Liver (tissue), 9 donors: ENCODE measurements around the gene CDKN2D. TPM values are rescaled to one million over a fixed set of nuclear protein-coding genes. Genes with fewer than 3 reads are reported as not detected.
"Not testable (repeated sequence)": the region's sequence is repeated elsewhere in the genome, so short reads cannot be mapped to it uniquely, and the experiment has no call there.

ENCODE experiments used
- DNase-seq: peaks from one replicate; pipeline ENCODE4 v3.0.0-alpha.2; 2017; ENCODE audit warnings: low spot score
- H3K27ac ChIP-seq, 2 donors: one replicate each; pipeline ENCODE4 v1.7.0; 2013; ENCODE audit warnings: inconsistent platforms in 2 of 2, low read length in 2 of 2, control low read depth in 1 of 2, low read depth in 1 of 2, mild to moderate bottlenecking in 1 of 2
- H3K27me3 ChIP-seq, 4 donors: one replicate each; pipeline versions ENCODE4 v1.6.1 to v1.7.0; 2013; ENCODE audit warnings: low read length in 3 of 4, inconsistent platforms in 1 of 4, mild to moderate bottlenecking in 1 of 4, moderate library complexity in 1 of 4; ENCODE audit not compliant: control insufficient read depth in 4 of 4, insufficient read depth in 4 of 4
- H3K36me3 ChIP-seq, 4 donors: one replicate each; pipeline versions ENCODE4 v1.6.1 to v1.7.0; 2013; ENCODE audit warnings: low read length in 3 of 4, mild to moderate bottlenecking in 3 of 4, low read depth in 1 of 4, moderate library complexity in 1 of 4; ENCODE audit not compliant: control insufficient read depth in 4 of 4, insufficient read depth in 3 of 4
- H3K4me1 ChIP-seq, 4 donors: one replicate each; pipeline versions ENCODE4 v1.6.1 to v1.7.0; 2013; ENCODE audit warnings: low read length in 3 of 4, mild to moderate bottlenecking in 3 of 4, moderate library complexity in 1 of 4; ENCODE audit not compliant: control insufficient read depth in 4 of 4, insufficient read depth in 4 of 4
- H3K4me3 ChIP-seq, 3 donors: one replicate each; pipeline versions ENCODE4 v1.6.1 to v1.7.0; 2013; ENCODE audit warnings: low read length in 3 of 3, control low read depth in 1 of 3, low read depth in 1 of 3, mild to moderate bottlenecking in 1 of 3
- H3K9ac ChIP-seq, 2 donors: one replicate each; pipeline ENCODE4 v1.7.0; 2013; ENCODE audit warnings: low read length in 2 of 2, mild to moderate bottlenecking in 2 of 2, moderate library complexity in 2 of 2, control low read depth in 1 of 2, low read depth in 1 of 2
- H3K9me3 ChIP-seq, 4 donors: one replicate each; pipeline versions ENCODE4 v1.6.1 to v1.7.0; 2013; ENCODE audit warnings: low read length in 3 of 4; ENCODE audit not compliant: control insufficient read depth in 4 of 4
- ATF3 ChIP-seq: IDR thresholded peaks from 2 replicates; pipeline ENCODE4 v1.6.1; 2016; ENCODE audit warnings: antibody characterized with exemption
- EGR1 ChIP-seq, 2 donors: IDR thresholded peaks; 2 replicates each; pipeline ENCODE4 v1.6.1; 2016 to 2018; ENCODE audit warnings: antibody characterized with exemption in 2 of 2, low read depth in 2 of 2
- FOXA1 ChIP-seq: IDR thresholded peaks from 2 replicates; pipeline ENCODE4 v1.6.1; 2016; ENCODE audit warnings: antibody characterized with exemption
- FOXA2 ChIP-seq: IDR thresholded peaks from 2 replicates; pipeline ENCODE4 v1.6.1; 2016; ENCODE audit warnings: antibody characterized with exemption
- GABPA ChIP-seq, 2 donors: IDR thresholded peaks in 1 of 2; conservative IDR thresholded peaks in 1 of 2; 2 replicates each; pipeline ENCODE4 v1.6.1; 2016; ENCODE audit warnings: antibody characterized with exemption in 2 of 2, mild to moderate bottlenecking in 1 of 2, moderate library complexity in 1 of 2
- HNF4G ChIP-seq: IDR thresholded peaks from 2 replicates; pipeline ENCODE4 v1.6.1; 2016; ENCODE audit warnings: antibody characterized with exemption
- JUND ChIP-seq, 2 donors: IDR thresholded peaks; 2 replicates each; pipeline ENCODE4 v1.6.1; 2016; ENCODE audit warnings: antibody characterized with exemption in 2 of 2
- NR2F2 ChIP-seq: IDR thresholded peaks from 2 replicates; pipeline ENCODE4 v1.6.1; 2016; ENCODE audit warnings: antibody characterized with exemption
- RAD21 ChIP-seq, 2 donors: IDR thresholded peaks; 2 replicates each; pipeline ENCODE4 v1.6.1; 2016; ENCODE audit warnings: antibody characterized with exemption in 2 of 2, mild to moderate bottlenecking in 2 of 2
- RXRA ChIP-seq, 2 donors: IDR thresholded peaks; 2 replicates each; pipeline ENCODE4 v1.6.1; 2017 to 2018; ENCODE audit warnings: antibody characterized with exemption in 2 of 2, mild to moderate bottlenecking in 1 of 2
- SP1 ChIP-seq: IDR thresholded peaks from 2 replicates; pipeline ENCODE4 v1.6.1; 2018; ENCODE audit warnings: antibody characterized with exemption, mild to moderate bottlenecking
- TAF1 ChIP-seq: conservative IDR thresholded peaks from 2 replicates; pipeline ENCODE4 v1.6.1; 2016; ENCODE audit warnings: antibody characterized with exemption, mild to moderate bottlenecking
- YY1 ChIP-seq: IDR thresholded peaks from 2 replicates; pipeline ENCODE4 v1.6.1; 2016; ENCODE audit warnings: antibody characterized with exemption, mild to moderate bottlenecking
- WGBS: extraction: QIAGEN DNeasy Blood & Tissue Kit; methylation state at CpG from one replicate; pipeline ENCODE4 v1.1.7; 2013; 5-methylcytosine and 5-hydroxymethylcytosine counted together
- polyA plus RNA-seq, 2 donors: library from polyadenylated mRNA; stranded (reverse) in 1 of 2; unstranded in 1 of 2; fragments of 200-250 nt in 1 of 2; fragments of >200 nt in 1 of 2; fragmentation: Nextera tagmentation in 1 of 2; extraction: Ambion mirVana in 1 of 2; gene quantifications; one replicate each; pipeline versions ENCODE4 v1.2.1 to v1.2.3, GENCODE V29; 2013 to 2015
- total RNA-seq, 2 donors: library from RNA; depleted of rRNA; stranded (reverse); fragments of >200 nt; gene quantifications; one replicate each; pipeline ENCODE4 v1.2.3, GENCODE V29; 2014
- TF ChIP-seq, protein P1 (sequence below): fragments of 150-350 bp; IDR thresholded peaks from 2 replicates; pipeline ENCODE4 v1.5.1; 2017; ENCODE audit warnings: improper control_type of control experiment, low read depth, low read length; ENCODE audit not compliant: missing input control
- TF ChIP-seq, protein P2 (sequence below): IDR thresholded peaks from 2 replicates; pipeline ENCODE4 v1.6.1; 2016; ENCODE audit warnings: antibody characterized with exemption, mild to moderate bottlenecking
- TF ChIP-seq, protein P3 (sequence below): IDR thresholded peaks from 2 replicates; pipeline ENCODE4 v1.6.1; 2016; ENCODE audit warnings: antibody characterized with exemption
- donor health status: healthy.
- donor health status: healthy.
- donor health status: healthy.
- donor health status: healthy.
- donor health status: healthy.

CDKN2D gene
- total and polyA plus RNA-seq, 4 donors, result 1.6 to 86.4 (median 3.5) TPM

DNA sequence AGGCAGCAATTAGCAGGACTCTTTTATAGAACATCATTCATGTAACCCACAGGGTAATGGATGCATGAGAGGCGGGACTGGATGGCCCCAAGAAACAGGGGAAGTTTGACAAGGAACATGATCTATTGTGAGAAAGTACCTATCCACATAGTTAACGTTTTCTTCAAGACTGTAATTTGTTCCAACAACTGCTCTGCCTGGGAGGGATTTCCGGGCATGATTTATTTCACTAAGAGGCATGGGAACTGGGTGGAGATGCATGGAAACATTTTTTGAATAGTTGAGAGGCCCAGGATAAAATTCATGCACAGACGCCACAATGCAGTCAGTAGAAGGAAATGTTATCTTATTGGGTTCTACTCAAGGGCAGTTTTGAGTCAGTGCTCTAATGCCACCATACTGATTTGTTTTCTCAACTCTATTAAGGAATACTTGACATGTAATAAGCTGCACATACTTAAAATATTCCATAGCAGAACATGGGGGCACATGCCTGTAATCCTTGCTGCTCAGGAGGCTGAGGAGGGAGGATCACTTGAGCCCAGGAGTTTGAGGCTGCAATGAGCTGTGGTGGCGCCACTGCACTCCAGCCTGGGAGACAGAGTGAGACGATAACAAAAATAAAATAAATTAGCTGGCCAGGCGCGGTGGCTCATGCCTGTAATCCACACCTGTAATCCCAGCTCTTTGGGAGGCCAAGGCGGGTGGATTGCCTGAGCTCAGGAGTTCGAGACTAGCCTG is 35.0 kb downstream of the CDKN2D start (continued):
- no peak for TF ChIP-seq FOXA1
- no peak for TF ChIP-seq RAD21 (IDR thresholded peaks at IDR 0.05)
- no peak for TF ChIP-seq FOXA2
- no peak for TF ChIP-seq TAF1
- TF ChIP-seq RXRA (IDR thresholded peaks at IDR 0.05), result no peak
- no peak for TF ChIP-seq HNF4G
- no peak for TF ChIP-seq JUND (IDR thresholded peaks at IDR 0.05)
- no peak for TF ChIP-seq GABPA (IDR thresholded peaks at IDR 0.05 in 1 of 2, conservative IDR thresholded peaks at IDR 0.05 in 1 of 2)
- TF ChIP-seq, protein P1, sequence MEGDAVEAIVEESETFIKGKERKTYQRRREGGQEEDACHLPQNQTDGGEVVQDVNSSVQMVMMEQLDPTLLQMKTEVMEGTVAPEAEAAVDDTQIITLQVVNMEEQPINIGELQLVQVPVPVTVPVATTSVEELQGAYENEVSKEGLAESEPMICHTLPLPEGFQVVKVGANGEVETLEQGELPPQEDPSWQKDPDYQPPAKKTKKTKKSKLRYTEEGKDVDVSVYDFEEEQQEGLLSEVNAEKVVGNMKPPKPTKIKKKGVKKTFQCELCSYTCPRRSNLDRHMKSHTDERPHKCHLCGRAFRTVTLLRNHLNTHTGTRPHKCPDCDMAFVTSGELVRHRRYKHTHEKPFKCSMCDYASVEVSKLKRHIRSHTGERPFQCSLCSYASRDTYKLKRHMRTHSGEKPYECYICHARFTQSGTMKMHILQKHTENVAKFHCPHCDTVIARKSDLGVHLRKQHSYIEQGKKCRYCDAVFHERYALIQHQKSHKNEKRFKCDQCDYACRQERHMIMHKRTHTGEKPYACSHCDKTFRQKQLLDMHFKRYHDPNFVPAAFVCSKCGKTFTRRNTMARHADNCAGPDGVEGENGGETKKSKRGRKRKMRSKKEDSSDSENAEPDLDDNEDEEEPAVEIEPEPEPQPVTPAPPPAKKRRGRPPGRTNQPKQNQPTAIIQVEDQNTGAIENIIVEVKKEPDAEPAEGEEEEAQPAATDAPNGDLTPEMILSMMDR, result no peak

- no peak overlapping the region for H3K4me3 ChIP-seq
- no peak for DNase-seq
- no peaks in the 10 kb centered on the region for H3K9me3 ChIP-seq
- no peak overlapping the region for H3K9ac ChIP-seq
- no peaks in the 10 kb centered on the region for H3K27me3 ChIP-seq
- 92% methylated on average over 1 of the region's 1 CpG for WGBS
- TF ChIP-seq FOXA1 (no peak), EGR1 (IDR thresholded peaks at IDR 0.05; ENCODE audit: low read depth in 2 of 2) (no peak), JUND (IDR thresholded peaks at IDR 0.05) (no peak), RXRA (IDR thresholded peaks at IDR 0.05) (no peak)
- H3K27ac ChIP-seq, result no peak overlapping the region
- no peaks in the 10 kb centered on the region for H3K4me1 ChIP-seq
- no peaks in the 10 kb centered on the region for H3K36me3 ChIP-seq
Observed at GRCh38 chr19:10532457-10532856, 36.3 kb downstream of the CDKN2D start.

DNA sequence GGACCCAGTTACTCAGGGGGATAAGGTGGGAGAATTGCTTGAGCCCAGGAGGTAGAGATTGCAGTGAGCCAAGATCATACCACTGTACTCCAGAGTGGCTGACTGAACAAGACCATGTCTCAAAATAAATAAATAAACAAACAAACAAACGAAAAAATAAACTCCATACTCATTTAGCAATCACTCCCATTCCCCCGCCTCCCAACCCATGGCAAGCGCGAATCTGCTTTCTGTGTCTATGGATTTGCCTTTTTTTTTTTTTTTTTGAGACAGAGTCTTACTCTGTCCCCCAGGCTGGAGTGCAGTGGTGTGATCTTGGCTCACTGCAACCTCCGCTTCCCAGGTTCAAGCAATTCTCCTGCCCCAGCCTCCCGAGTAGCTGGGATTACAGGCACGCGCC is 41.9 kb downstream of the CDKN2D start:
- WGBS, result 91% methylated on average over 8 of the region's 8 CpGs
- not testable (repeated sequence) for H3K4me3 ChIP-seq

DNA sequence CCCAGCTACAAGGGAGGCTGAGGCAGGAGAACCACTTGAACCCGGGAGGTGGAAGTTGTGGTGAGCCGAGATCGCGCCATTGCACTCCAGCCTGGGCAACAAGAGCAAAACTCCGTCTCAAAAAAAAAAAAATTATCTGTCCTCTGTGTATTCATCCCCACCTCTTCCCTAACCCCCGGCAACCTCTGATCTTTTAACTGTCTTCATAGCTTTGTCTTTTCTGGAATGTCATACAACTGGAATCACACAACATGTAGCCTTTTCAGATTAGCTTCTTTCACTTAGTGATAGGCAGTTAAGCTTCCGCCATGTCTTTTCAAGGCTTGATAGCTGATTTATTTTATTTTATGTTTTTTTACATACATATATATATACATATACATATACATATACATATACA is 43.1 kb downstream of the CDKN2D start:
- Histone ChIP-seq H3K4me3 (no peak overlapping the region), H3K9me3 (no peaks in the 10 kb centered on the region), H3K36me3 (no peaks in the 10 kb centered on the region), H3K27me3 (no peaks in the 10 kb centered on the region), H3K27ac (no peak overlapping the region), H3K9ac (no peak overlapping the region), H3K4me1 (no peaks in the 10 kb centered on the region)
- no peak for DNase-seq
- 90% methylated on average over 7 of the region's 7 CpGs for WGBS
- no peak for TF ChIP-seq EGR1 (IDR thresholded peaks at IDR 0.05; ENCODE audit: low read depth in 2 of 2)
- no peak for TF ChIP-seq NR2F2
- no peak for TF ChIP-seq ATF3
- no peak for TF ChIP-seq FOXA1
- no peak for TF ChIP-seq RXRA (IDR thresholded peaks at IDR 0.05)
- no peak for TF ChIP-seq YY1
- TF ChIP-seq SP1, result no peak
- TF ChIP-seq, protein P2, sequence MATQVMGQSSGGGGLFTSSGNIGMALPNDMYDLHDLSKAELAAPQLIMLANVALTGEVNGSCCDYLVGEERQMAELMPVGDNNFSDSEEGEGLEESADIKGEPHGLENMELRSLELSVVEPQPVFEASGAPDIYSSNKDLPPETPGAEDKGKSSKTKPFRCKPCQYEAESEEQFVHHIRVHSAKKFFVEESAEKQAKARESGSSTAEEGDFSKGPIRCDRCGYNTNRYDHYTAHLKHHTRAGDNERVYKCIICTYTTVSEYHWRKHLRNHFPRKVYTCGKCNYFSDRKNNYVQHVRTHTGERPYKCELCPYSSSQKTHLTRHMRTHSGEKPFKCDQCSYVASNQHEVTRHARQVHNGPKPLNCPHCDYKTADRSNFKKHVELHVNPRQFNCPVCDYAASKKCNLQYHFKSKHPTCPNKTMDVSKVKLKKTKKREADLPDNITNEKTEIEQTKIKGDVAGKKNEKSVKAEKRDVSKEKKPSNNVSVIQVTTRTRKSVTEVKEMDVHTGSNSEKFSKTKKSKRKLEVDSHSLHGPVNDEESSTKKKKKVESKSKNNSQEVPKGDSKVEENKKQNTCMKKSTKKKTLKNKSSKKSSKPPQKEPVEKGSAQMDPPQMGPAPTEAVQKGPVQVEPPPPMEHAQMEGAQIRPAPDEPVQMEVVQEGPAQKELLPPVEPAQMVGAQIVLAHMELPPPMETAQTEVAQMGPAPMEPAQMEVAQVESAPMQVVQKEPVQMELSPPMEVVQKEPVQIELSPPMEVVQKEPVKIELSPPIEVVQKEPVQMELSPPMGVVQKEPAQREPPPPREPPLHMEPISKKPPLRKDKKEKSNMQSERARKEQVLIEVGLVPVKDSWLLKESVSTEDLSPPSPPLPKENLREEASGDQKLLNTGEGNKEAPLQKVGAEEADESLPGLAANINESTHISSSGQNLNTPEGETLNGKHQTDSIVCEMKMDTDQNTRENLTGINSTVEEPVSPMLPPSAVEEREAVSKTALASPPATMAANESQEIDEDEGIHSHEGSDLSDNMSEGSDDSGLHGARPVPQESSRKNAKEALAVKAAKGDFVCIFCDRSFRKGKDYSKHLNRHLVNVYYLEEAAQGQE, result no peak
- TF ChIP-seq, protein P1, result no peak
- TF ChIP-seq, protein P3, sequence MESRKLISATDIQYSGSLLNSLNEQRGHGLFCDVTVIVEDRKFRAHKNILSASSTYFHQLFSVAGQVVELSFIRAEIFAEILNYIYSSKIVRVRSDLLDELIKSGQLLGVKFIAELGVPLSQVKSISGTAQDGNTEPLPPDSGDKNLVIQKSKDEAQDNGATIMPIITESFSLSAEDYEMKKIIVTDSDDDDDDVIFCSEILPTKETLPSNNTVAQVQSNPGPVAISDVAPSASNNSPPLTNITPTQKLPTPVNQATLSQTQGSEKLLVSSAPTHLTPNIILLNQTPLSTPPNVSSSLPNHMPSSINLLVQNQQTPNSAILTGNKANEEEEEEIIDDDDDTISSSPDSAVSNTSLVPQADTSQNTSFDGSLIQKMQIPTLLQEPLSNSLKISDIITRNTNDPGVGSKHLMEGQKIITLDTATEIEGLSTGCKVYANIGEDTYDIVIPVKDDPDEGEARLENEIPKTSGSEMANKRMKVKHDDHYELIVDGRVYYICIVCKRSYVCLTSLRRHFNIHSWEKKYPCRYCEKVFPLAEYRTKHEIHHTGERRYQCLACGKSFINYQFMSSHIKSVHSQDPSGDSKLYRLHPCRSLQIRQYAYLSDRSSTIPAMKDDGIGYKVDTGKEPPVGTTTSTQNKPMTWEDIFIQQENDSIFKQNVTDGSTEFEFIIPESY, result no peak

More for the DNA sequence above, 41.9 kb downstream of the CDKN2D start:
- not testable (repeated sequence) for DNase-seq, H3K27me3 ChIP-seq, H3K9ac ChIP-seq, H3K4me1 ChIP-seq, H3K36me3 ChIP-seq, H3K9me3 ChIP-seq, H3K27ac ChIP-seq
